ENCODE data around the gene SOX3. TPM values are rescaled to one million over a fixed set of nuclear protein-coding genes. Genes with fewer than 3 reads are reported as not detected.

SOX3 gene
- total RNA-seq, 1 experiment from 2014 or later: not detected

GRCh38 chrX:140503714-140504351 lies 1.0 kb downstream of the SOX3 start:
- Histone ChIP-seq H3K4me3 (replicated peaks in 1 of 2; ENCODE audit: low read depth in 1 of 2, low read length in 2 of 2) (no peak overlapping the region), H3K27ac (ENCODE audit: low read depth, low read length) (no peak overlapping the region), H3K9me2 (ENCODE audit: insufficient read depth) (no peaks in the 10 kb centered on the region), H3K36me3 (ENCODE audit: control insufficient read depth in 1 of 2, insufficient read depth in 2 of 2, low read length in 2 of 2) (no peaks in the 10 kb centered on the region), H2AFZ (ENCODE audit: low read depth, low read length, poor library complexity, severe bottlenecking) (no peak overlapping the region), H3K27me3 (ENCODE audit: insufficient read depth, low read length) (no peaks in the 10 kb centered on the region), H3K4me2 (ENCODE audit: low read length) (no peak overlapping the region), H4K20me1 (ENCODE audit: insufficient read depth) (no peaks in the 10 kb centered on the region), H3K9ac (ENCODE audit: low read length) (no peak overlapping the region), H3K79me2 (ENCODE audit: insufficient read depth, low read length) (no peaks in the 10 kb centered on the region), H3K4me1 (ENCODE audit: control insufficient read depth in 1 of 2, insufficient read depth in 2 of 2, low read length in 2 of 2) (no peaks in the 10 kb centered on the region), H3K9me3 (ENCODE audit: control insufficient read depth in 1 of 2, insufficient read depth in 1 of 2, low read depth in 1 of 2, low read length in 2 of 2) (no peaks in the 10 kb centered on the region)
- ATAC-seq (no peak), DNase-seq (ENCODE audit: low read depth, low spot score) (no peak)
- POLR2A ChIA-PET: no interaction called here
- BruUV-seq (replicated peaks): no TSS peak
- intact Hi-C loops (cut with micrococcal nuclease): no loop called here
- RAD21 ChIA-PET (ENCODE audit: low non-redundant PET in 1 of 2, low total read pairs in 2 of 2, uncharacterized antibody in 2 of 2, unreplicated experiment in 2 of 2): no interaction called here
- TF ChIP-seq POLR2AphosphoS5 (IDR thresholded peaks at IDR 0.05; ENCODE audit: low read depth, low read length) (no peak), REST (IDR thresholded peaks at IDR 0.05; ENCODE audit: low read depth) (no peak), MAX (IDR thresholded peaks at IDR 0.05) (no peak), SRF (IDR thresholded peaks at IDR 0.05; ENCODE audit: low read depth) (no peak), FOSL1 (IDR thresholded peaks at IDR 0.05; ENCODE audit: low read depth) (no peak), ATF3 (IDR thresholded peaks at IDR 0.05) (no peak)
- CTCF ChIA-PET: no interaction called here
